GM19239 (cell line): ENCODE results near the gene STK32A.

ENCODE experiments used
- DNase-seq: peaks from one replicate; pipeline ENCODE4 v3.0.0; 2011; ENCODE audit warnings: low spot score; ENCODE audit not compliant: insufficient read length
- FAIRE-seq: peaks from 2 replicates; lab custom pipeline; 2011; peaks lifted over from hg19 to GRCh38; lab: Jason Lieb, UNC

Gene STK32A

GRCh38 chr5:147245381-147246165 is 10.7 kb downstream of the STK32A start:
- DNase-seq (no peak), FAIRE-seq (no peak)

- no peak for FAIRE-seq
Measured at GRCh38 chr5:147248561-147248960, 13.7 kb downstream of the STK32A start.

GRCh38 chr5:147259837-147260236 is 25.0 kb downstream of the STK32A start:
- DNase-seq (no peak), FAIRE-seq (no peak)

More at GRCh38 chr5:147248561-147248960, 13.7 kb downstream of the STK32A start:
- DNase-seq: no peak

DNA sequence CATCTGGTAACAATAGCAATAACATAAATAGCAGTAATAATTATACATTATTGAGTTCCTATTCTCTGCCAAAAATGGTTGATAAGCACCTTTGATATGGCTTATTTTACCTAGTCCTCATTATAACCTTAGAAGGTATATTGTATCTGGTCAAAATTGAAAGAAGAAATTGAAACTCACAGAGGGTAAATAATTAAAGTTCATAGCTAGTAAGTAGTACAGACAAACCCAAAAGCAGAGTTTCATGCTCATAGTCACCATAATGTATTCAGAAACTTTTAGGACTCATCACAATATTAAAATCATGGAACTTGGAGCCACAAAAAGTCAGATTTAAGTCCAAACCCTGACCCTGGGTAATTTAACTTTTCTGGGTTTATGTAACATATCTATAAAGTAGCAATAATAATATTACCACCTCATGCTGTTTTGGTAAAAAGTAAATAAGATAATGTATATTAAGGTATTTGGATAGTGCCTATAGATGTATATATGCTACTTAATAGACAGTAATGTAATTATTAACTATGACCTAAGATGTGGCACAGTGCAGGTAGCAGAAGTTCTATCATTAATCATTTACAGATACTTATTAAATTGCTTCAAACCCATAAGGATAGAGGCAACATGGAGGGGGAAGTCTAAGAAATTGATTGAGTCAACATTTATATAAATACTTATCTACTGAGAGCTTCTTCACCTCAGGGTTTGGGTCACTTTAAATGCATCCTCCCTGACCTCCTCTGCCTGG is 32.4 kb downstream of the STK32A start:
- DNase-seq: no peak
- FAIRE-seq: no peak

DNA sequence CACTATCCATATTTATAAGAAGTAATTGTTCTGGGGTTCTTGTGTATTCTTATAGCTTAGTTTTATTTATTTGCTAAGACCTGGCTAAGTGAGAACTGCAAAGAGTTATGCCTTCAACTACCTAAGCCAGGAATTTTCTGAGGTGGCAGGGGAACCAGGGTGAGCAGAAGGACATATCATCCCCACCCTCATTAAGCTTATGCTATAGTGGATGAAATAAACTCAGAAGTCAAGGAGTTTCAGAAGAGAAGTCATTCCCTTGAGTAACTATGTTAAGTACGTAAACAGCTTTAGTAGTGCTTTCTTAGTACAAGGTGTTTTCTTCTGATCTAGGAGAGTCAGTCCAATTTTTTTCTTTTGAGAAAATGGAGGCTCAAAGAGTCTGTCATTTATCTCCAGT is 41.7 kb downstream of the STK32A start:
- DNase-seq (no peak), FAIRE-seq (no peak)

GRCh38 chr5:147286296-147286695 is 51.5 kb downstream of the STK32A start:
- no peak for DNase-seq
- FAIRE-seq: no peak

DNA sequence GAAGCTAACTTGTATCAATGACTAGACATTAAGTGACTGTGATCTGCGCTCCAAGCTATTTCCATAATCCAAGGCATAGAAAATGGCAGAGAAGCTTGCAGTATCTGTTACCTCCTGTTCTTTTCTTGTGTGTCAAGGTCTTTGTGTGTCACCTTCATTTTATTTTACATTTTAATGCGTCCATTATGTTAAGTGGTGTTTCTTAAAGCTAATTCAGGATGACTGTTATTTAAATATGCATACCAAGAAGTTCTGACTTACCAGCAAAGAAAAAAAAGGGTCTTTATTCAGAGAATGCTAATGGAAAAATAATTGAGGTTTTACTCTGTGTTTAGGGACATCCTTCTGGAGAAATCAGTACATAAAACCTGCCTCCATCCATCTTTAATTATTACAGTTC is 52.3 kb downstream of the STK32A start:
- FAIRE-seq: no peak
- no peak for DNase-seq

GRCh38 chr5:147290261-147290660 is 55.4 kb downstream of the STK32A start:
- FAIRE-seq (no peak), DNase-seq (no peak)

DNA sequence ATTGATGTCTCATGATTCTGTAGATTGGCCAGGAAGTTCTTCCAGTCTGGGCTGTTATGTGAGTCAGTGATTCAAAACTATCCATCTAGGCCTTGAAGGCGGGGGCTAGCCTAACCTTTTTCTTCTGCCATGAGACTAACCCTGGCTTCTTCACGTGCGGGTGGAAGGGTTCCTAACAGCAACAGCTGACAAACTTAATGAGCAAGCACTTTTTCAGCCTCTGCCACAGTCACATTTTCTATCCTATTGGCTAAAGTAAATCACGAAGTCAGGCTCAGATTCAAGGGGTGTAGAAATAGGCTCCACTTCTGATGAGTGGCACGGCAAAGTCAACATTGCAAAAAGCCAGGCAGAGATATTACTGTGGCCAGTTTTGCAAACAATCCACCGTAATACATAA is 68.4 kb downstream of the STK32A start:
- DNase-seq: no peak
- FAIRE-seq: no peak

DNA sequence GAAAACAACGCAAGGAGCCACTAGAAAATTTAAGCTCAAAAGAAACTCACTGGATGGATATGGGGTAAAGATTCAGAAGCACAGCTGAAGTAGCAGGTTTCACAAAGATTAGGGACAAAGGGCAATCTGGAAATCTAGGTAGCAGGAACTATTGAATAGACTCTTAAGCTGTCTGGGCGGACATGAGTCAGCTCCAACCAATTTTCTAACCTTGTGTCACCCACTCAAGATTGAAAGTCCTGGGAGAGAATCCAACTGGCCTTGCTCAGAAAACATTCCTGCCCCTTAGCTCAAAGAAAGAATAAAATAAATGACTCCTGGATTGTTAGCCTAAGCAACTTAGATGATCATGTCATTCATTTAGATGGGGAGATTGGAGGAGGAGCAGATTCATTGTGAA is 69.2 kb downstream of the STK32A start:
- FAIRE-seq: no peak

DNA sequence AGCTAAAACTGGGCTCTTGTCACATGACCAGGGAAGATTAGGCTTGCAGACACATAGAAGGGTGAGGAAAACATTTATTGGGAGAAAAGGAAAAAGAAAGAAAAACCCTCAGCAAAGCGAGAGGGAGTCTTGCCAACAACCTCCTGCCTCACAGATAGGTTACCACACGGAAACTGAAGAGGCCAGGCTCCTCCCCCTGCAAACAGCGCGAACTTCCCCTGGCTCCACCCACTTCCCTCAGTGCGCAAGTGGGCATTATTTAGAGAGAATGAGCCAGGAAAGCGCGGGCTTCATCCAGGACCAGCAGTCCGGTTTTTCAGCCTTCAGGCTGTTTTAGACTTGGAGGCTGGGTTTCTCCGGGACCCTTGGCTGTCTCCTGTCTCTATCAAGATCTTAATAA is 70.3 kb downstream of the STK32A start:
- no peak for DNase-seq
- FAIRE-seq: no peak

More for the DNA sequence above, 69.2 kb downstream of the STK32A start:
- DNase-seq: no peak

GRCh38 chr5:147306351-147306750 is 71.5 kb downstream of the STK32A start:
- FAIRE-seq (no peak), DNase-seq (no peak)

DNA sequence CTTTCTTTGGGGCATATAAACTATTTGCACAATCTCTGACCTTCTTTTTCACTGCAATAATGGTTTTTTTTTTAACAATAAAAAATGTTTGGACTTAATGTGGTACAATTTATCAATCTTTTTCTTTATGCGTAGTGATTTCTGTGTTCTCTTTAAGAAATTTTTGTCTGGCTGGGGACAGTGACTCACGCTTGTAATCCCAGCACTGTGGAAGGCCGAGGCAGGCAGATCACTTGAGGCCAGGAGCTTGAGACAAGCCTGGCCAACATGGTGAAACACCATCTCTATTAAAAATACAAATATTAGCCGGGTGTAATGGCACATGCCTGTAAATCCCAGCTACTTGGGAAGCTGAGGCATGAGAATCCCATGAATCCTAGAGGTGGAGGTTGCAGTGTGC is 72.3 kb downstream of the STK32A start:
- no peak for FAIRE-seq
- no peak for DNase-seq

DNA sequence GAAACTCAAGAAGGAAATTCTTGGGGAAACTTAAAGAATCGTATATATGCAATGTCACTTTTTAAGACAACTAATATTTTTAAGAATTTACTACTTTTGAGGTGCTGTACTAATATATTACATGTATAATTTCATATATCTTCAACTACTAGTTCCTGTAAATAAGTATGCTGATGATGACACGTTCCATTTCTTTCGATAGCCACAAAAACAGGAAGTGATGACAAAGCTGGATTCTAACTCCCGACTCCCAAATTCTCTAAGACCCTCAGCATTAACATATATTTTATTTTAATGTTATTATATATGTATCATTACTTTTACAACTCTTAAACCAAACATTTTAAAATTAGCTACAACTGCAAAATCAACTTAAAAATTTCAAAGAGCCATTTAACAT is 74.8 kb downstream of the STK32A start:
- DNase-seq (no peak), FAIRE-seq (no peak)

DNA sequence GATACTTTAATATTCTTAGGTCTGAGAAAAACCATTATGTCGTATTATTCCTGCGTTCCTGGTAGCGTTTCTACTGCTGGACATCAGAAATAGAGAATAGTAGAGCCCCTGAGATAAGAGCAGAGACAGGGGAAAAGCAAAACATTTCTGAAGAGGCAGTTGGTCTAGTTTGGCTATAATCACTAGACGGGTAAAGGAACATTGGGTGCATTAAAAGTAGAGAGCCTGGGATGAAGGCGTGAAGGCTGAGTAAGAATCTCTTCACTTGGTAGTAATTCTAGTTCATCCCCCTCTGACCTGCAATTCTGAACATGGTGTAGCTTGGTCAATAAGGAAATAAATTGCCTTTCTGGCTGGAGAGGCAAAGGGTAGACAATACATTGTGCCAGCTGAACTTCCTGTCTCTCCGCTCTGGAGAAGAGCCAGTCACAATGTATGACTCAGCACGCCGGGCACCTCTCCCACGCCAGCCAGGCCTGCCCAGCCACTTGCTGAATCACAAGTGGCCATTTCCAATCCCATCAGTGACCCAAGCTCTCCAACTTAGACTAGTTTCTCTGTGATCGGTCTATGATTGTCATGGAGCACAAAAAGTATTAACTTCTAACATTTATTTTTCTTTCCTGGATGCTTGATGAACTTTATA is 75.4 kb downstream of the STK32A start:
- FAIRE-seq: no peak

GRCh38 chr5:147317978-147318684 is 83.3 kb downstream of the STK32A start:
- FAIRE-seq: no peak
- DNase-seq: no peak

More for the DNA sequence above, 75.4 kb downstream of the STK32A start:
- DNase-seq: no peak

GRCh38 chr5:147321569-147321968 is 86.7 kb downstream of the STK32A start:
- no peak for FAIRE-seq
- DNase-seq: no peak

DNA sequence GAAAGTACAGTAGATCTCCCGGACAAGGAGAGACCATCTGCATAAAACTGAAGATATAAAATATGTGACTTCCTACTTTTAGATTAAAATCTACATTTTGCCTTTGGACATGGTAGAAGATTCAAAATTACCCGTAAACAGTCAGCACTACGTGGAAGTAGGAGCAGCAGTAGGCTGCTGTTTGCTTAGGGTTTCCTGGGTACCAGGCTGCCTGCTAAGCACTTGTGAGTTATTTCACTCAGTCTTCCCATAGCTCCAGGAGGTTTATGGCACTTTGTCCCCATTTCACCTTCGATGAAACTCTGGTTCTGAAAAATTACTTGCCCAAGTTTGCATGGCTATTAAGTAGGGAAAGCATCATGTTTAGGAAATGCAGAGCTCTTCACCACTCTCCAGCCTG is 92.6 kb downstream of the STK32A start:
- DNase-seq (no peak), FAIRE-seq (no peak)

- DNase-seq (no peak), FAIRE-seq (no peak)
Measured at GRCh38 chr5:147327905-147328304, 93.1 kb downstream of the STK32A start.

GRCh38 chr5:147332658-147333057 is 97.8 kb downstream of the STK32A start:
- no peak for DNase-seq
- FAIRE-seq: no peak
